HG03025 (cell line): Measurements from ENCODE around the gene CTNNA2.
"Not testable (repeated sequence)": the region's sequence is repeated elsewhere in the genome, so short reads cannot be mapped to it uniquely, and the experiment has no call there.

Source experiments
- ATAC-seq: cut with Tn5 transposase; IDR thresholded peaks from one replicate; pipeline ENCODE4 v1.9.1; 2021; ENCODE audit warnings: mild to moderate bottlenecking, moderate library complexity; ENCODE audit not compliant: unreplicated experiment, low FRiP score

The CTNNA2 gene

GRCh38 chr2:80061881-80062280 lies 549.0 kb downstream of the CTNNA2 start:
- no peak for ATAC-seq

DNA sequence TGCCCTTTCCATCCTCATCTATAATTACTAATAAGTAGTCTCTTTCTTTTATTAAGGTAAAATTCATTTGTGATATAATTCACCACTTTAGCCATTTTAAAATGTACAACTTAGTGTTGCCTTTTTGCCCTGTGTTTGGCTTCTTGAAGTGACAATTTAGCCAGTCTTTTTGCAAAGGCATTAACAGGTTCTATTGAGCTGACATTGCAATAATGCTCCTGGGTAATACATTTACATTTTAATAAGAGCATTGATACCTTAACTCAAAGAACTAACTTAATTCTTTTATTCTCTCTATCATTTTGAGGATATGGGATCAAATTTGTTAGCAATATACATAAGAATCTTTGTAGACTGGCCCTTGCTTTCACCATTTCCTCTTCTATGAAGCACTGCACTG lies 549.4 kb downstream of the CTNNA2 start:
- ATAC-seq = no peak

GRCh38 chr2:80068038-80068731 lies 555.3 kb downstream of the CTNNA2 start:
- no peak for ATAC-seq

- no peak for ATAC-seq
Observed at GRCh38 chr2:80070587-80070986, 557.7 kb downstream of the CTNNA2 start.

GRCh38 chr2:80071941-80072340 lies 559.1 kb downstream of the CTNNA2 start:
- no peak for ATAC-seq

DNA sequence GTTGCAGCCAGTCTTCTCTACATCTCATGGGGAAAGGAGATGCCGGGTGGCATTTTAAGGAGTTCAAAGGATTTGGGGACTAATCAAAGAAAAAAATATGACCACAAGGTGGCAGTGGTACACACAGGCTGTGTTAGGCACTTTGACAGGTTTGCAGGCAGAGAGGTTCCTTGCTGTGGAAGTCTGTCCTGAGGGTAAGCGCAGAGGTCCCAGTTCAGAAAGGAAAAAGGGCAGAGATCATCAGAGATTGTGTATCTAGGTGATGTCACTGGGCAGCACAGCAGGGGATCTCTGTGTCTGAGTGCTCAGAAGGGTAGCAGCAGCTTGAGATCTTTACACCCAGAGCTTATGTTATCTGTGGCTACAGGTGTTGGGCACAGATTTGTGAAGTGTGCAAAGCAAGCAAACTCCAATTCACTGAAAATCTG lies 560.3 kb downstream of the CTNNA2 start:
- no peak for ATAC-seq

- ATAC-seq = no peak
Observed at GRCh38 chr2:80074321-80075070, 561.6 kb downstream of the CTNNA2 start.

DNA sequence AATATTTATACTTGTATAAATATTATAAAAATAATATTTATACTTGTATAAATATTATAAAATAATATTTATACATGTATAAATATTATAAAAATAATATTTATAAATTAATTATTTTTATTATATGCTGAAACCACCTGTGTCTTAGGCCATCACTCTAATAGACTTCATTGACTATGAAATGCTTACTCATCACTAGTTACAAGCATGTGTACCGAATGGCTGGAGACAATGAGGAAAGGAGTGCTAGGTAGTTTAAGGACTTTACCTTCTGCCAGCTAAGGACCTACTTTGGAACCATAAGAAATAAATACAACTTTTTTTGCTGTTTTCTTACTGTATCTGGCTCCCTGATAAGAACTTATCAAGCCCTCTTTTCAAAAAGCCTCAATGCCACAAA lies 562.9 kb downstream of the CTNNA2 start:
- ATAC-seq = no peak

- ATAC-seq = no peak
Observed at GRCh38 chr2:80078290-80079036, 565.6 kb downstream of the CTNNA2 start.

- ATAC-seq = no peak
Observed at GRCh38 chr2:80080957-80081356, 568.1 kb downstream of the CTNNA2 start.

DNA sequence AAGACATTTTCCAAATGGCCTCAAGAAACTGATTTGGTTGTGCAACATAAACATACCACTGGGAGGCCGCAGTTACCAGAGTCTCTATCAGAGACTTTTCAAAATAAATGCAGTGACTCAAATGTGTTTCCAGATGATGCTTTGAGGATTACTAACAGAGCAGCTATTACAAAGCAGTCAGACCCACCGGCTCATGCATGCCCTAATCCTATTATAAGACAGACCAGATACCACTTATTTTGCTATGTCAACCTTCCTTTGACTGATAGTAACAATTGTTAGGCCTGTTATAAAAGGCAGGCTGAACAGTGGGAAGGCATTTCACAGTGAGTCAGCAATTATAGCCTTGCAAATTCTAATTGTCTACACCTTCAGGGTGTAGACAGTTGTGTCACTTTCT lies 574.0 kb downstream of the CTNNA2 start:
- ATAC-seq = no peak

GRCh38 chr2:80091237-80091636 lies 578.4 kb downstream of the CTNNA2 start:
- no peak for ATAC-seq

DNA sequence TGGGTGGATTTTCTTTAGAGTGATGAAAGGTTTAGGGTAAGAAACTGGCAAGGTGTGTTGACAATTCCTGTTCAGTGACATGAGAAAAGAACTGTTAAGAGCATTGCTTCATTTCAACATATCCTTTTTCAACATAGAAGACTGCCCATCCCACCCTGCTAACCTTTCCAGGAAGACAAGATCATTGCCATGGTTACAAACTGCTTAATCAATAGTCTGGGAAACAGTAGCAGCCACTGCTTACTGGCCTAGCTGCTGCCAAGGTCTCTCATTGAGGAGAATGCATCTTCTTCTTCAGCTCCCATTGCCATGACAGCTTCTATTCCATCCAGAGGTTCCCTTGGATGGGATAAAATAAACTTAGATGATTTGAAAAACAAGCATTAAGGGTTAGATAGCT lies 579.6 kb downstream of the CTNNA2 start:
- ATAC-seq = no peak

GRCh38 chr2:80098503-80098902 lies 585.7 kb downstream of the CTNNA2 start:
- not testable (repeated sequence) for ATAC-seq

- ATAC-seq = no peak
Observed at GRCh38 chr2:80102026-80102425, 589.2 kb downstream of the CTNNA2 start.

DNA sequence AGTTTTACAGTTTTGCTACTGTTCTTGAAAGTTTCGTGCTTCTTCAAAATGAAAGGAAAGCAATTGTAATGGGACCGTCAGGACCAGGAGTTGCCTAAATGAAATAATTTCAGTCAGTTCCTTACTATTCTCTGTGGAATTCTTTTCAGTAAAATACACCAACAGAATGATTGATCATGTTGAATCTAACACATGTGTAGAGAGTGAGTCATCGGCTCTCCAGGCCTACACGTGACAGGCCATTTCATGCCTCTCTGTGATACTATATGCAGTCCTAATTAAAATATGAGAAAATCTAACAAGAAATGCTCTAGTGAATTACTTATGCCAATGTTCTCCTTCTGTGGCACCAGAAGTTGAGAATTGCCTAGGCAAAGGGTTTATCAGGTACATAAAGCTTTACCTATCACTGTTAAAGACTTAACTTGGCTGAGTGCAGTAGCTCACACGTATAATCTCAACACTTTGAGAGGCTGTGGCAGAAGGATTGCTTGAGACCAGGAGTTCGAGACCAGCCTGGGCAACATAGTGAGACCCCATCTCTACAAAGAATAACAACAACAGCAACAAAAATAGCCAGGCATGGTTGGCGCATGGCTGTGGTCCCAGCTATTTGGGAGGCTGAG lies 592.3 kb downstream of the CTNNA2 start:
- no peak for ATAC-seq

DNA sequence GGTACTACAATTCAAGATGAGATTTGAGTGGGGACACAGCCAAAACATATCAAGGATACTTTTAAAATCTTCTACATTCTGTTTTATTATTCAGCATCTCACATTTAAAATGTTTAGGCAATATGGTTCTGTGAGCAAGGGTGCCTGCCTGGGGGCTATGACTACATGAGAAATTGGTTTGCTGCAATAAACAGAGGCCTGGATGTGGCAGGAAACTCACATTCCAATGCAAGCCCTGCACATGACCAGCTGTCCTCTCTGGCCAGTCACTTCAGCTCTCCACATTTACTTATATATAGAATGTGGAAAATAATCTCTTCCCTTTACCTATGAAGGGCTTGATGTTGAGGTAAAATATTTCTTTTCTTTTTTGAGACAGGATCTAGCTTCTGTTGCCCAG lies 598.3 kb downstream of the CTNNA2 start:
- no peak for ATAC-seq

DNA sequence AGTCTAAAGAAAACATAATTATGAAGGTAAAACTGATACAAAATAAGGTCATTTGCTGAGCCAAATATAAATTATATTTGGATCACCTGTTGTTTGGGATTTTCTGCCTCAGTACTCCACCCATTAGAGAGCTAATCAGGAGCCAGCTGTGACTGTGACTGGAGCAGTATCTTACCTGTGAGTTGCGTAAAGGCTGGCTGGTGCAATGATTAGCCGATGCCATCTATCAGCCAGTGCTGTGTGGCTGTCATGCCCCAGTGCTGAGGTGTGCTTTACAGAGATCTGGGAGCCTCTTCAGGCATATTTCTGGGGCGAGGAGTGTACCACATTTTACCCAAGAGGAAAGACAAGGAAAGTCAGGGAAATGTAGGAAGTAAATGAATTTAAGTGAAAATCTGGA lies 599.9 kb downstream of the CTNNA2 start:
- no peak for ATAC-seq

GRCh38 chr2:80113399-80113798 lies 600.5 kb downstream of the CTNNA2 start:
- ATAC-seq = no peak

DNA sequence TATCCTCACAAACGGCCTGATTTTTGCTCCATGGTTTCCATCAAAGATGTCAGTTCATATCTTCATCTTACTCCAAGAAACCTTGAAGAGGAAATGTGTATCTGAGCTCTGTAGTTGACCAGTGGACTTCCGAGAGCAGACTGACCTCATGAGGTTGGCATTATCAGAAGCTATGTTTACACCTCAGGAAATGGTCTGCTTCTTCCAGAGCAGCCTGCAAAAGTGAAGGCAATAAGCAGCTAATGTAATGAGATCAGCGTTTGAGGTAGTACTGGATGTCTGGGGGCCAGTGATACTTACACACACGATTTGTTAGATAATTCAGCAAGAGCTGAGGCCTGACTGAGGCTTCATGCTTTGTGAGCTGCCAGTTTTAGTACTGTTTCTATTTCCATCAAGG lies 602.0 kb downstream of the CTNNA2 start:
- no peak for ATAC-seq

GRCh38 chr2:80117401-80117800 lies 604.5 kb downstream of the CTNNA2 start:
- ATAC-seq = no peak
